Measurements from ENCODE around the gene FBXO10.
A peak's percentile ranks its signal among the peaks of the same experiment; 100 is the strongest.

Gene FBXO10

GRCh38 chr9:37575921-37576721, at the start of gene FBXO10:
Gene FBXO10 (minus strand): TSS chr9:37576380. CDS start chr9:37541768, 34,612 bp downstream.
- no peak for TF ChIP-seq CTCF (IDR thresholded peaks at IDR 0.05; ENCODE audit: extremely low read depth, insufficient read depth, missing control alignments)
- in situ Hi-C loops (cut with MboI; ENCODE audit: low pct_unique_long_range_greater_than_20kb, low sequenced_read_pairs, unreplicated experiment): loop anchor here (25.0 kb wide), 1 partner anchor 89 kb away; the partner anchor contains the start of gene POLR1E
- DNase-seq (ENCODE audit: low spot score): peak; percentile 79

- no peak for DNase-seq (ENCODE audit: low spot score)
- in situ Hi-C loops (cut with MboI; ENCODE audit: low pct_unique_long_range_greater_than_20kb, low sequenced_read_pairs, unreplicated experiment): no loop called here
- TF ChIP-seq CTCF (IDR thresholded peaks at IDR 0.05; ENCODE audit: extremely low read depth, insufficient read depth, missing control alignments): no peak
These were observed 49.6 kb upstream of the FBXO10 start for GRCh38 chr9:37625758-37626147.

GRCh38 chr9:37625036-37625757, 49.0 kb upstream of the FBXO10 start:
- no peak for TF ChIP-seq CTCF (IDR thresholded peaks at IDR 0.05; ENCODE audit: extremely low read depth, insufficient read depth, missing control alignments)
- no peak for DNase-seq (ENCODE audit: low spot score)
- in situ Hi-C loops (cut with MboI; ENCODE audit: low pct_unique_long_range_greater_than_20kb, low sequenced_read_pairs, unreplicated experiment): no loop called here

- TF ChIP-seq CTCF (IDR thresholded peaks at IDR 0.05; ENCODE audit: extremely low read depth, insufficient read depth, missing control alignments): no peak
- no peak for DNase-seq (ENCODE audit: low spot score)
- in situ Hi-C loops (cut with MboI; ENCODE audit: low pct_unique_long_range_greater_than_20kb, low sequenced_read_pairs, unreplicated experiment): no loop called here
These were observed 47.9 kb upstream of the FBXO10 start for GRCh38 chr9:37624073-37624472.

- in situ Hi-C loops (cut with MboI; ENCODE audit: low pct_unique_long_range_greater_than_20kb, low sequenced_read_pairs, unreplicated experiment): no loop called here
- DNase-seq (ENCODE audit: low spot score): no peak
- TF ChIP-seq CTCF (IDR thresholded peaks at IDR 0.05; ENCODE audit: extremely low read depth, insufficient read depth, missing control alignments): no peak
These were observed 47.1 kb upstream of the FBXO10 start for GRCh38 chr9:37623267-37623666.

GRCh38 chr9:37622462-37622861, 46.3 kb upstream of the FBXO10 start:
- in situ Hi-C loops (cut with MboI; ENCODE audit: low pct_unique_long_range_greater_than_20kb, low sequenced_read_pairs, unreplicated experiment): no loop called here
- no peak for DNase-seq (ENCODE audit: low spot score)
- TF ChIP-seq CTCF (IDR thresholded peaks at IDR 0.05; ENCODE audit: extremely low read depth, insufficient read depth, missing control alignments): no peak
